ENCODE results near the gene HAGHL. TPM values are rescaled to one million over a fixed set of nuclear protein-coding genes. Genes with fewer than 3 reads are reported as not detected.

Gene HAGHL
- polyA plus RNA-seq, 2 of the 4 experiments (the other 2 are of a cell fraction) = 4.4 to 22.0 TPM

- peak overlapping the region in 1 of 2 experiments; percentile 1; a peak in 2 of 6 replicates for H3K27ac ChIP-seq
- no peak overlapping the region for H3K4me3 ChIP-seq
- FAIRE-seq = no peak
- CTCF ChIA-PET = interaction anchor here (0.8 to 15.8 kb wide), 5 partner anchors 20 to 48 kb away, joined by 3 to 105 read pairs (median 4); partner anchors contain the start of genes CHTF18, METRN and RPUSD1
- peaks cover 41% of the 10 kb centered on the region for H3K4me1 ChIP-seq
- peak in 1 of 2 experiments; percentile 8; a peak in 2 of 6 replicates for ATAC-seq
- POLR2A ChIA-PET = interaction anchor here (0.6 kb wide), 1 partner anchor 15 kb away, joined by 3 read pairs; no protein-coding TSS in a partner anchor
- no peak for TF ChIP-seq POLR2A (IDR thresholded peaks at IDR 0.05; ENCODE audit: low read length)
- TF ChIP-seq MYC (IDR thresholded peaks at IDR 0.05; ENCODE audit: borderline replicate concordance, low read length) = no peak
- TF ChIP-seq ZSCAN20 (CRISPR knock-in tag; IDR thresholded peaks at IDR 0.05) = no peak
- no peak for TF ChIP-seq ZFP36 (IDR thresholded peaks at IDR 0.05; ENCODE audit: borderline replicate concordance, partially characterized antibody)
- no peak for TF ChIP-seq HDAC2 (IDR thresholded peaks at IDR 0.05)
- TF ChIP-seq TP53 (CRISPR knock-in tag; IDR thresholded peaks at IDR 0.05) = no peak
- TF ChIP-seq HOXB5 (CRISPR knock-in tag; IDR thresholded peaks at IDR 0.05) = no peak
- no peak for TF ChIP-seq CBX8 (IDR thresholded peaks at IDR 0.05)
- no peak for TF ChIP-seq TFCP2L1 (CRISPR knock-in tag; IDR thresholded peaks at IDR 0.05)
- TF ChIP-seq NR3C1 (IDR thresholded peaks at IDR 0.05) = no peak
- TF ChIP-seq, protein P1, sequence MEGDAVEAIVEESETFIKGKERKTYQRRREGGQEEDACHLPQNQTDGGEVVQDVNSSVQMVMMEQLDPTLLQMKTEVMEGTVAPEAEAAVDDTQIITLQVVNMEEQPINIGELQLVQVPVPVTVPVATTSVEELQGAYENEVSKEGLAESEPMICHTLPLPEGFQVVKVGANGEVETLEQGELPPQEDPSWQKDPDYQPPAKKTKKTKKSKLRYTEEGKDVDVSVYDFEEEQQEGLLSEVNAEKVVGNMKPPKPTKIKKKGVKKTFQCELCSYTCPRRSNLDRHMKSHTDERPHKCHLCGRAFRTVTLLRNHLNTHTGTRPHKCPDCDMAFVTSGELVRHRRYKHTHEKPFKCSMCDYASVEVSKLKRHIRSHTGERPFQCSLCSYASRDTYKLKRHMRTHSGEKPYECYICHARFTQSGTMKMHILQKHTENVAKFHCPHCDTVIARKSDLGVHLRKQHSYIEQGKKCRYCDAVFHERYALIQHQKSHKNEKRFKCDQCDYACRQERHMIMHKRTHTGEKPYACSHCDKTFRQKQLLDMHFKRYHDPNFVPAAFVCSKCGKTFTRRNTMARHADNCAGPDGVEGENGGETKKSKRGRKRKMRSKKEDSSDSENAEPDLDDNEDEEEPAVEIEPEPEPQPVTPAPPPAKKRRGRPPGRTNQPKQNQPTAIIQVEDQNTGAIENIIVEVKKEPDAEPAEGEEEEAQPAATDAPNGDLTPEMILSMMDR (IDR thresholded peaks at IDR 0.05) = no peak
- no peak for TF ChIP-seq RNF2 (IDR thresholded peaks at IDR 0.05; ENCODE audit: borderline replicate concordance, low read depth)
- no peak for TF ChIP-seq FOSL2 (IDR thresholded peaks at IDR 0.05)
- no peak for TF ChIP-seq FOSL2 (CRISPR knock-in tag; IDR thresholded peaks at IDR 0.05)
- TF ChIP-seq SREBF2 (IDR thresholded peaks at IDR 0.05) = no peak
- TF ChIP-seq CHD2 (IDR thresholded peaks at IDR 0.05; ENCODE audit: low read length, partially characterized antibody) = no peak
- TF ChIP-seq KDM5A (IDR thresholded peaks at IDR 0.05) = no peak
- no peak overlapping the region for H3K4me2 ChIP-seq
- WGBS (ENCODE audit: missing lambda C conversion rate) = 50% methylated on average over 16 of the region's 21 CpGs
- no peaks in the 10 kb centered on the region for H3K9me3 ChIP-seq
- peak in 1 of 2 experiments; percentile 49 for DNase-seq (ENCODE audit: low read depth in 1 of 2, low spot score in 1 of 2)
These were observed 36.7 kb downstream of the HAGHL start for GRCh38 chr16:763369-764183.

DNA sequence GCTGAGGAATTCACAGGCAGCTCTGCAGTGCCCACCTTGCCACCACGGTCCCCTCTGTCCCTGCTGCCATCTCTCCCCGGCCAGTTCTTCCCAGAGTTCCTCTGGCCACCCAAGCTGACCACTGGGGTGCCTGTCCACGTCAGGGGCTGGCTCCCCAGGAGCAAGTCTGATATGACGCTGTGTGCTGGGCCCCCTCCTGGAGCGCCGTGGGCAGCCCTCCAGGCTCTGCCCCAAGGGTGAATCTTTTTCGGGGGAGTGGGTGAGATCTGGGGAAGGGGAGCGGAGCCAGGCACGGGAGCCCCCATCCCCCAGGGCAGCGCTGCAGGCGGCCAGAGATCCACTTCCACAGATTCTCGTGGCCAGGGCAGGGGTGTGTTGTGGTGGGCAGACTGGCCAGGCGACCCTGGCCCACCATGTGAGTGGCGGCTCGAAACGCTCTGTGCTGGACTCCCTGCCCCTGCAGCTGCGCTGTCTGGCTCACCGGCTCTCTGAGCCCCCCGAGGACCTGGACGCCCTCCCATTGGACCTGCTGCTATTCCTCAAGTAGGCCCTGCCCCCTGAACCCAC is 37.4 kb downstream of the HAGHL start:
- CTCF ChIA-PET = interaction anchor here (0.8 to 15.8 kb wide), 2 partner anchors 9 to 22 kb away, joined by 4 to 105 read pairs; partner anchors contain the start of genes CHTF18 and RPUSD1
- POLR2A ChIA-PET = interaction anchor here (0.6 kb wide), 1 partner anchor 15 kb away, joined by 3 read pairs; no protein-coding TSS in a partner anchor
- Histone ChIP-seq H3K27ac (no peak overlapping the region; a peak in 1 of 6 replicates), H3K4me3 (no peak overlapping the region), H3K9me3 (no peaks in the 10 kb centered on the region), H3K4me1 (peaks cover 43% of the 10 kb centered on the region), H3K4me2 (no peak overlapping the region)
- no peak for DNase-seq (ENCODE audit: low read depth in 1 of 2, low spot score in 1 of 2)
- TF ChIP-seq HOXB13 (CRISPR knock-in tag; IDR thresholded peaks at IDR 0.05; ENCODE audit: low read depth) (no peak), ZNF302 (CRISPR knock-in tag; IDR thresholded peaks at IDR 0.05) (no peak), CBX8 (IDR thresholded peaks at IDR 0.05) (no peak), POLR2A (IDR thresholded peaks at IDR 0.05; ENCODE audit: low read length) (no peak), RNF2 (IDR thresholded peaks at IDR 0.05; ENCODE audit: borderline replicate concordance, low read depth) (no peak), JUNB (IDR thresholded peaks at IDR 0.05) (no peak), ZSCAN20 (CRISPR knock-in tag; IDR thresholded peaks at IDR 0.05) (no peak), KDM5A (IDR thresholded peaks at IDR 0.05) (no peak), MAX (IDR thresholded peaks at IDR 0.05) (no peak), NFE2L2 (conservative IDR thresholded peaks at IDR 0.05; ENCODE audit: low read length) (no peak), HOXA7 (CRISPR knock-in tag; IDR thresholded peaks at IDR 0.05) (no peak), POLR2AphosphoS2 (conservative IDR thresholded peaks at IDR 0.05; ENCODE audit: low read length) (no peak), FOSL2 (IDR thresholded peaks at IDR 0.05) (no peak), FOSL2 (CRISPR knock-in tag; IDR thresholded peaks at IDR 0.05) (no peak), RARB (CRISPR knock-in tag; IDR thresholded peaks at IDR 0.05) (no peak)
- TF ChIP-seq, protein P1 (IDR thresholded peaks at IDR 0.05) = no peak
- TF ChIP-seq, protein P2, sequence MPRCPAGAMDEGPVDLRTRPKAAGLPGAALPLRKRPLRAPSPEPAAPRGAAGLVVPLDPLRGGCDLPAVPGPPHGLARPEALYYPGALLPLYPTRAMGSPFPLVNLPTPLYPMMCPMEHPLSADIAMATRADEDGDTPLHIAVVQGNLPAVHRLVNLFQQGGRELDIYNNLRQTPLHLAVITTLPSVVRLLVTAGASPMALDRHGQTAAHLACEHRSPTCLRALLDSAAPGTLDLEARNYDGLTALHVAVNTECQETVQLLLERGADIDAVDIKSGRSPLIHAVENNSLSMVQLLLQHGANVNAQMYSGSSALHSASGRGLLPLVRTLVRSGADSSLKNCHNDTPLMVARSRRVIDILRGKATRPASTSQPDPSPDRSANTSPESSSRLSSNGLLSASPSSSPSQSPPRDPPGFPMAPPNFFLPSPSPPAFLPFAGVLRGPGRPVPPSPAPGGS (IDR thresholded peaks at IDR 0.05) = no peak
- FAIRE-seq = no peak
- ATAC-seq = no peak
- 67% methylated on average over 10 of the region's 20 CpGs for WGBS (ENCODE audit: missing lambda C conversion rate)
